ENCODE data around the gene C1orf87. TPM values are rescaled to one million over a fixed set of nuclear protein-coding genes. Genes with fewer than 3 reads are reported as not detected.

Gene C1orf87
- total RNA-seq, 4 donors from 2014 or later: not detected

- H3K27me3 ChIP-seq: no peaks in the 10 kb centered on the region
- intact Hi-C loops (cut with DNase I; ENCODE audit: low total_unique reads): loop anchor here (5.0 kb wide), 1 partner anchor 1874 kb away; no protein-coding TSS in a partner anchor
- in situ Hi-C loops (cut with MboI; ENCODE audit: low sequenced_read_pairs in 4 of 4): loop anchor here in 3 of 4 donors (25.0 kb wide), 2 partner anchors 1034 to 1059 kb away; no protein-coding TSS in a partner anchor
- H3K4me3 ChIP-seq: no peak overlapping the region
- H3K9me3 ChIP-seq: no peaks in the 10 kb centered on the region
- TF ChIP-seq POLR2A (IDR thresholded peaks at IDR 0.05): no peak
- TF ChIP-seq, protein P1, sequence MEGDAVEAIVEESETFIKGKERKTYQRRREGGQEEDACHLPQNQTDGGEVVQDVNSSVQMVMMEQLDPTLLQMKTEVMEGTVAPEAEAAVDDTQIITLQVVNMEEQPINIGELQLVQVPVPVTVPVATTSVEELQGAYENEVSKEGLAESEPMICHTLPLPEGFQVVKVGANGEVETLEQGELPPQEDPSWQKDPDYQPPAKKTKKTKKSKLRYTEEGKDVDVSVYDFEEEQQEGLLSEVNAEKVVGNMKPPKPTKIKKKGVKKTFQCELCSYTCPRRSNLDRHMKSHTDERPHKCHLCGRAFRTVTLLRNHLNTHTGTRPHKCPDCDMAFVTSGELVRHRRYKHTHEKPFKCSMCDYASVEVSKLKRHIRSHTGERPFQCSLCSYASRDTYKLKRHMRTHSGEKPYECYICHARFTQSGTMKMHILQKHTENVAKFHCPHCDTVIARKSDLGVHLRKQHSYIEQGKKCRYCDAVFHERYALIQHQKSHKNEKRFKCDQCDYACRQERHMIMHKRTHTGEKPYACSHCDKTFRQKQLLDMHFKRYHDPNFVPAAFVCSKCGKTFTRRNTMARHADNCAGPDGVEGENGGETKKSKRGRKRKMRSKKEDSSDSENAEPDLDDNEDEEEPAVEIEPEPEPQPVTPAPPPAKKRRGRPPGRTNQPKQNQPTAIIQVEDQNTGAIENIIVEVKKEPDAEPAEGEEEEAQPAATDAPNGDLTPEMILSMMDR (IDR thresholded peaks at IDR 0.05 in 4 of 5, conservative IDR thresholded peaks at IDR 0.05 in 1 of 5): no peak
- H3K4me1 ChIP-seq: peaks cover 0 to 11% of the 10 kb centered on the region in 2 donors
- ATAC-seq (no peak), DNase-seq (no peak)
- H3K36me3 ChIP-seq: no peaks in the 10 kb centered on the region
- no peak overlapping the region for H3K27ac ChIP-seq
Observed at GRCh38 chr1:59978026-59978425, 95.5 kb downstream of the C1orf87 start.

GRCh38 chr1:59977075-59977410 is 96.5 kb downstream of the C1orf87 start:
- no peak for TF ChIP-seq POLR2A (IDR thresholded peaks at IDR 0.05)
- TF ChIP-seq, protein P1 (IDR thresholded peaks at IDR 0.05 in 4 of 5, conservative IDR thresholded peaks at IDR 0.05 in 1 of 5): no peak
- no peak overlapping the region for H3K4me3 ChIP-seq
- in situ Hi-C loops (cut with MboI; ENCODE audit: low sequenced_read_pairs in 4 of 4): loop anchor here in 3 of 4 donors (25.0 kb wide), 2 partner anchors 1035 to 1060 kb away; no protein-coding TSS in a partner anchor

GRCh38 chr1:59976194-59977074 is 97.1 kb downstream of the C1orf87 start:
- in situ Hi-C loops (cut with MboI; ENCODE audit: low sequenced_read_pairs in 4 of 4) (loop anchor here in 3 of 4 donors (25.0 kb wide), 2 partner anchors 1036 to 1061 kb away; no protein-coding TSS in a partner anchor), intact Hi-C loops (cut with DNase I; ENCODE audit: low total_unique reads) (loop anchor here (2.0 to 5.0 kb wide), 2 partner anchors 1066 to 1876 kb away; no protein-coding TSS in a partner anchor)
- DNase-seq: peak; percentile 15 to 43

More at GRCh38 chr1:59977075-59977410, 96.5 kb downstream of the C1orf87 start:
- H3K27me3 ChIP-seq: no peaks in the 10 kb centered on the region
- intact Hi-C loops (cut with DNase I; ENCODE audit: low total_unique reads): loop anchor here (2.0 to 5.0 kb wide), 2 partner anchors 1066 to 1875 kb away; no protein-coding TSS in a partner anchor
- no peaks in the 10 kb centered on the region for H3K9me3 ChIP-seq
- H3K4me1 ChIP-seq: peaks cover 0 to 11% of the 10 kb centered on the region in 2 donors
- no peak overlapping the region for H3K27ac ChIP-seq
- no peak for DNase-seq
- no peaks in the 10 kb centered on the region for H3K36me3 ChIP-seq
- ATAC-seq: no peak

GRCh38 chr1:59973719-59974118 is 99.9 kb downstream of the C1orf87 start:
- Histone ChIP-seq H3K4me3 (no peak overlapping the region), H3K9me3 (no peaks in the 10 kb centered on the region), H3K4me1 (peaks cover 8 to 11% of the 10 kb centered on the region in 2 donors), H3K27ac (no peak overlapping the region), H3K27me3 (no peaks in the 10 kb centered on the region), H3K36me3 (no peaks in the 10 kb centered on the region)
- TF ChIP-seq, protein P1 (IDR thresholded peaks at IDR 0.05 in 4 of 5, conservative IDR thresholded peaks at IDR 0.05 in 1 of 5): no peak
- no peak for TF ChIP-seq POLR2A (IDR thresholded peaks at IDR 0.05)
- intact Hi-C loops (cut with DNase I; ENCODE audit: low total_unique reads): no loop called here
- DNase-seq (no peak), ATAC-seq (no peak)
- in situ Hi-C loops (cut with MboI; ENCODE audit: low sequenced_read_pairs in 4 of 4): loop anchor here in 1 of 4 donors (25.0 kb wide), 1 partner anchor 1064 kb away; no protein-coding TSS in a partner anchor

More at GRCh38 chr1:59976194-59977074, 97.1 kb downstream of the C1orf87 start:
- H3K27ac ChIP-seq: no peak overlapping the region
- H3K4me3 ChIP-seq: peak overlapping the region in 2 of 4 donors; percentile 13 to 51
- TF ChIP-seq POLR2A (IDR thresholded peaks at IDR 0.05): no peak
- TF ChIP-seq, protein P1 (IDR thresholded peaks at IDR 0.05 in 4 of 5, conservative IDR thresholded peaks at IDR 0.05 in 1 of 5): peak; percentile 41 to 86 (median 65)
- no peaks in the 10 kb centered on the region for H3K36me3 ChIP-seq
- no peaks in the 10 kb centered on the region for H3K27me3 ChIP-seq
- ATAC-seq: peak; percentile 65 to 76
- no peaks in the 10 kb centered on the region for H3K9me3 ChIP-seq
- H3K4me1 ChIP-seq: peaks cover 3 to 11% of the 10 kb centered on the region in 2 donors
